Natural killer cell (primary cell): ENCODE data around the gene DTX3. TPM values are rescaled to one million over a fixed set of nuclear protein-coding genes. Genes with fewer than 3 reads are reported as not detected.
A peak's percentile ranks its signal among the peaks of the same experiment; 100 is the strongest.

Experiments used
- ATAC-seq, 3 donors: fragments of 150-1000 bp in 2 of 3; fragments of 200-7000 bp in 1 of 3; cut with Tn5 transposase; 1 replicate in 1 of 3; 2 replicates in 2 of 3; pipeline ENCODE4 v1.10.0; 2021; ENCODE audit warnings: mild to moderate bottlenecking in 2 of 3, moderate library complexity in 2 of 3
- DNase-seq, 2 donors: peaks; one replicate each; pipeline versions ENCODE4 v3.0.0 to v3.0.0-alpha.2; 2013 to 2021; ENCODE audit warnings: mixed read lengths in 1 of 2
- H3K27ac ChIP-seq: one replicate; pipeline ENCODE4 v1.5.1; 2013; ENCODE audit warnings: mild to moderate bottlenecking, low read length
- H3K27me3 ChIP-seq: one replicate; pipeline ENCODE4 v1.6.1; 2013; ENCODE audit warnings: low read length; ENCODE audit not compliant: control insufficient read depth, insufficient read depth
- H3K36me3 ChIP-seq: one replicate; pipeline ENCODE4 v1.6.1; 2013; ENCODE audit warnings: low read length; ENCODE audit not compliant: control insufficient read depth, insufficient read depth
- H3K4me1 ChIP-seq: one replicate; pipeline ENCODE4 v1.6.1; 2013; ENCODE audit warnings: low read length; ENCODE audit not compliant: control insufficient read depth, insufficient read depth
- H3K4me3 ChIP-seq: one replicate; pipeline ENCODE4 v1.5.1; 2013; ENCODE audit warnings: low read length
- H3K9me3 ChIP-seq: one replicate; pipeline ENCODE4 v1.6.1; 2013; ENCODE audit warnings: low read length; ENCODE audit not compliant: control insufficient read depth, insufficient read depth
- H3K27ac Mint-ChIP-seq, 2 donors: one replicate each; pipeline ENCODE4 v1.8.0; 2022; ENCODE audit warnings: mild to moderate bottlenecking in 2 of 2, mixed read lengths in 2 of 2, moderate library complexity in 1 of 2
- H3K27me3 Mint-ChIP-seq, 2 donors: one replicate each; pipeline ENCODE4 v1.8.0; 2022; ENCODE audit warnings: low read depth in 2 of 2, mixed read lengths in 2 of 2
- H3K36me3 Mint-ChIP-seq: one replicate; pipeline ENCODE4 v1.8.0; 2022; ENCODE audit warnings: mixed read lengths
- H3K4me1 Mint-ChIP-seq, 2 donors: one replicate each; pipeline ENCODE4 v1.8.0; 2022; ENCODE audit warnings: mixed read lengths in 2 of 2
- H3K4me3 Mint-ChIP-seq: one replicate; pipeline ENCODE4 v1.8.0; 2022; ENCODE audit warnings: mild to moderate bottlenecking, moderate library complexity, mixed read lengths
- H3K9me3 Mint-ChIP-seq, 2 donors: one replicate each; pipeline ENCODE4 v1.8.0; 2022; ENCODE audit warnings: mixed read lengths in 2 of 2
- CTCF ChIP-seq: fragments of 200-600 bp; IDR thresholded peaks from one replicate; pipeline ENCODE4 v1.8.0; 2022; ENCODE audit warnings: antibody characterized with exemption
- WGBS: methylation state at CpG from one replicate; pipeline ENCODE4 v1.1.7; 2013; ENCODE audit warnings: missing lambda C conversion rate; ENCODE audit not compliant: insufficient coverage; 5-methylcytosine and 5-hydroxymethylcytosine counted together
- intact Hi-C: fragments of 100-400 bp; cut with micrococcal nuclease; formaldehyde crosslinking; loops from one replicate; pipeline ENCODE4 v1.14.2; 2022
- total RNA-seq, 4 donors: library from RNA; stranded (reverse); fragments of 120-200 nt in 1 of 4; gene quantifications; one replicate each; pipeline versions ENCODE4 v1.2.3 to v1.2.4, GENCODE V29; 2013 to 2022

DTX3 gene
- total RNA-seq, 3 donors from 2014 or later (not counting 1 experiment from before 2014, with no cell fraction given) = 65.1 to 81.1 (median 77.0) TPM

DNA sequence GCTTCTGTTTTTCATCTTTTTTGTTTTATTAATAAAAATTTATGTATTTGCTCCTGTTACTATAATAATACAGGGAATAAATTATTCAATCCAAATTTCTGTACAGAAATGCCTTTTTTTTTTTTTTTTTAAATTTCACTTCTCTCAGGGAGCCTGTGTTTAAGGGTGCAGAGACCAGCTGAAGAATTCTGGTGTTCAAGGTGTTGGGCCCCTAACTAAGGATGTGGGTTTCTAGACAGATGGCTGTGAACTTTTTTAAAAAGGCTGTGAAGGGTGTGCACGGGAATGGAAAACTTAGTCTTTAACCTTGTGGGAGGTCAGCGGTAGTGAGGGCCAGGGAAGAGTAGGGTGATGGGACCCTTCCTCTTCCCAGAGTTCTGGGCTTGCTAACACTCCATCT is 1.3 kb upstream of the DTX3 start:
- Mint-ChIP-seq H3K27ac (peak overlapping the region; percentile 92 to 93), H3K9me3 (no peaks in the 10 kb centered on the region), H3K27me3 (no peaks in the 10 kb centered on the region), H3K36me3 (peaks cover 15% of the 10 kb centered on the region), H3K4me3 (peak overlapping the region; percentile 86), H3K4me1 (peaks cover 34 to 53% of the 10 kb centered on the region in 2 donors)
- H3K27me3 ChIP-seq = no peaks in the 10 kb centered on the region
- ATAC-seq (peak; percentile 62 to 83 (median 71)), DNase-seq (peak in 1 of 2 donors; percentile 35)
- peaks cover 34% of the 10 kb centered on the region for H3K36me3 ChIP-seq
- TF ChIP-seq CTCF = no peak
- intact Hi-C loops = no loop called here
- H3K9me3 ChIP-seq = no peaks in the 10 kb centered on the region
- peak overlapping the region; percentile 72 for H3K27ac ChIP-seq
- H3K4me1 ChIP-seq = peaks cover 29% of the 10 kb centered on the region
- no peak overlapping the region for H3K4me3 ChIP-seq
- whole genome bisulfite sequencing = 28% methylated on average over 2 of the region's 2 CpGs

GRCh38 chr12:57603815-57604453 is 690 bp upstream of the DTX3 start:
- peak overlapping the region; percentile 86 for H3K4me3 Mint-ChIP-seq
- peaks cover 10% of the 10 kb centered on the region for H3K36me3 Mint-ChIP-seq
- peak overlapping the region; percentile 72 for H3K27ac ChIP-seq

GRCh38 chr12:57604992-57605810 is 577 bp downstream of the DTX3 start:
- peak overlapping the region; percentile 46 for H3K27ac ChIP-seq
- H3K4me1 Mint-ChIP-seq = peaks cover 35 to 54% of the 10 kb centered on the region in 2 donors
- H3K4me1 ChIP-seq = peaks cover 32% of the 10 kb centered on the region
- peak overlapping the region; percentile 57 for H3K4me3 ChIP-seq
- peak overlapping the region; percentile 84 for H3K4me3 Mint-ChIP-seq
- 22% methylated on average over 24 of the region's 25 CpGs for WGBS
- H3K9me3 Mint-ChIP-seq = no peaks in the 10 kb centered on the region
- H3K27ac Mint-ChIP-seq = peak overlapping the region; percentile 92 to 93
- no peak for TF ChIP-seq CTCF
- H3K9me3 ChIP-seq = no peaks in the 10 kb centered on the region
- H3K36me3 ChIP-seq = peaks cover 24% of the 10 kb centered on the region
- no peaks in the 10 kb centered on the region for H3K27me3 ChIP-seq
- ATAC-seq (peak in 2 of 3 donors; percentile 43 to 57), DNase-seq (peak in 1 of 2 donors; percentile 20)
- intact Hi-C loops = loop anchor here (2.0 kb wide), 1 partner anchor 14 kb away; the partner anchor contains the start of gene PIP4K2C
- H3K27me3 Mint-ChIP-seq = no peaks in the 10 kb centered on the region
- no peaks in the 10 kb centered on the region for H3K36me3 Mint-ChIP-seq

More at GRCh38 chr12:57603815-57604453, 690 bp upstream of the DTX3 start:
- intact Hi-C loops = loop anchor here (2.0 kb wide), 1 partner anchor 13 kb away; the partner anchor contains the start of gene PIP4K2C
- H3K27ac Mint-ChIP-seq = peak overlapping the region; percentile 92 to 93
- WGBS = 38% methylated on average over 3 of the region's 6 CpGs
- no peak for TF ChIP-seq CTCF
- no peaks in the 10 kb centered on the region for H3K27me3 ChIP-seq
- DNase-seq = no peak
- no peaks in the 10 kb centered on the region for H3K9me3 ChIP-seq
- no peaks in the 10 kb centered on the region for H3K9me3 Mint-ChIP-seq
- peaks cover 29% of the 10 kb centered on the region for H3K4me1 ChIP-seq
- H3K4me1 Mint-ChIP-seq = peaks cover 34 to 53% of the 10 kb centered on the region in 2 donors
- peaks cover 30% of the 10 kb centered on the region for H3K36me3 ChIP-seq
- peak overlapping the region; percentile 57 for H3K4me3 ChIP-seq
- H3K27me3 Mint-ChIP-seq = no peaks in the 10 kb centered on the region
- ATAC-seq = no peak
